Hepatocyte (in vitro differentiated cells): ENCODE measurements around the gene SPHK2. TPM values are rescaled to one million over a fixed set of nuclear protein-coding genes. Genes with fewer than 3 reads are reported as not detected.

Experiments used
- DNase-seq: peaks from one replicate; pipeline ENCODE4 v3.0.0-alpha.2; 2016; ENCODE audit warnings: low spot score
- H2AFZ ChIP-seq: fragments of 200-600 bp; sonication (generic); 2 replicates; pipeline ENCODE4 v1.6.0; 2016; ENCODE audit warnings: antibody characterized with exemption, mild to moderate bottlenecking
- H3K27ac ChIP-seq: fragments of 200-600 bp; sonication (generic); 2 replicates; pipeline ENCODE4 v1.5.1; 2016; ENCODE audit warnings: mild to moderate bottlenecking
- H3K27me3 ChIP-seq: fragments of 200-600 bp; sonication (generic); 2 replicates; pipeline ENCODE4 v1.6.1; 2016
- H3K36me3 ChIP-seq: fragments of 200-600 bp; sonication (generic); replicated peaks from 2 replicates; pipeline ENCODE4 v1.5.1; 2016; ENCODE audit warnings: low read depth; ENCODE audit not compliant: insufficient read depth
- H3K4me1 ChIP-seq: fragments of 200-600 bp; sonication (generic); 2 replicates; pipeline ENCODE4 v1.5.1; 2016; ENCODE audit warnings: mild to moderate bottlenecking, moderate library complexity; ENCODE audit not compliant: insufficient read depth
- H3K4me2 ChIP-seq: fragments of 200-600 bp; sonication (generic); 2 replicates; pipeline ENCODE4 v1.6.0; 2016
- H3K4me3 ChIP-seq: fragments of 200-600 bp; sonication (generic); 2 replicates; pipeline ENCODE4 v1.5.1; 2016; ENCODE audit warnings: mild to moderate bottlenecking
- H3K79me2 ChIP-seq: fragments of 200-600 bp; sonication (generic); 2 replicates; pipeline ENCODE4 v1.6.0; 2017; ENCODE audit warnings: mild to moderate bottlenecking
- H3K9me2 ChIP-seq: fragments of 200-600 bp; sonication (generic); replicated peaks from 2 replicates; pipeline ENCODE4 v1.6.0; 2017; ENCODE audit warnings: mild to moderate bottlenecking; ENCODE audit not compliant: insufficient read depth
- H3K9me3 ChIP-seq: fragments of 200-600 bp; sonication (generic); 2 replicates; pipeline ENCODE4 v1.5.1; 2016; ENCODE audit warnings: low read depth, mild to moderate bottlenecking
- H4K20me1 ChIP-seq: fragments of 200-600 bp; sonication (generic); 2 replicates; pipeline ENCODE4 v1.6.0; 2016; ENCODE audit warnings: mild to moderate bottlenecking; ENCODE audit not compliant: insufficient read depth, poor library complexity, severe bottlenecking
- CTCF ChIP-seq: fragments of 200-600 bp; sonication (generic); IDR thresholded peaks from 2 replicates; pipeline ENCODE4 v1.5.1; 2016; ENCODE audit warnings: antibody characterized with exemption, mild to moderate bottlenecking; ENCODE audit not compliant: poor library complexity
- EZH2 ChIP-seq: fragments of 200-600 bp; sonication (generic); IDR thresholded peaks from 2 replicates; pipeline ENCODE4 v1.6.1; 2016; ENCODE audit warnings: antibody characterized with exemption, mild to moderate bottlenecking, borderline replicate concordance
- EZH2phosphoT487 ChIP-seq: fragments of 200-600 bp; sonication (generic); IDR thresholded peaks from one replicate; pipeline ENCODE4 v1.6.1; 2018; ENCODE audit warnings: antibody characterized with exemption, mild to moderate bottlenecking, low read depth, moderate library complexity; ENCODE audit not compliant: unreplicated experiment, severe bottlenecking
- WGBS: methylation state at CpG from one replicate; pipeline ENCODE4 v1.1.6; 2016; ENCODE audit warnings: low lambda C conversion rate; ENCODE audit errors: missing lambda C conversion rate; 5-methylcytosine and 5-hydroxymethylcytosine counted together
- polyA plus RNA-seq: library from polyadenylated mRNA; unstranded; fragments of >200 nt; fragmentation: Nextera tagmentation; extraction: Ambion mirVana; gene quantifications from 2 replicates; pipeline ENCODE4 v1.2.1, GENCODE V29; 2016
- total RNA-seq: library from RNA; depleted of rRNA; stranded (reverse); fragments of >200 nt; gene quantifications from 2 replicates; pipeline ENCODE4 v1.2.3, GENCODE V29; 2014

Gene SPHK2
- 45.2 and 56.7 TPM in 2 replicates for total RNA-seq
- polyA plus RNA-seq = 39.4 and 48.2 TPM in 2 replicates

GRCh38 chr19:48618916-48619691 is at the start of gene SPHK2, which contains the start of gene RPL18:
Gene SPHK2 (plus strand): TSS chr19:48619506. CDS start chr19:48620515, 1,009 bp downstream.
Gene RPL18 (minus strand): TSS chr19:48619178. CDS start chr19:48619143, 35 bp downstream.
- H3K27me3 ChIP-seq = no peaks in the 10 kb centered on the region
- H3K9me3 ChIP-seq = no peaks in the 10 kb centered on the region
- H2AFZ ChIP-seq = peak within 1 kb of the TSS; percentile 13
- 1% methylated on average over 53 of the region's 69 CpGs for WGBS
- TF ChIP-seq EZH2phosphoT487 = no peak
- TF ChIP-seq CTCF = no peak
- no peak for TF ChIP-seq EZH2
- peaks cover 33% of the 10 kb centered on the region for H3K79me2 ChIP-seq
- H3K4me1 ChIP-seq = peaks cover 36% of the 10 kb centered on the region
- H3K9me2 ChIP-seq = no peaks in the 10 kb centered on the region
- peak within 1 kb of the TSS; percentile 86 for H3K27ac ChIP-seq
- H4K20me1 ChIP-seq = peaks cover 34% of the 10 kb centered on the region
- peak; percentile 99 for DNase-seq
- H3K4me3 ChIP-seq = peak within 1 kb of the TSS; percentile 61
- H3K4me2 ChIP-seq = peak within 1 kb of the TSS; percentile 99
- H3K36me3 ChIP-seq = no peaks in the 10 kb centered on the region

- Histone ChIP-seq H3K79me2 (no peaks in the 10 kb centered on the region), H3K36me3 (no peaks in the 10 kb centered on the region), H3K4me3 (no peak overlapping the region), H3K9me2 (no peaks in the 10 kb centered on the region), H3K4me2 (no peak overlapping the region), H2AFZ (no peak overlapping the region), H3K27ac (no peak overlapping the region), H3K27me3 (no peaks in the 10 kb centered on the region), H4K20me1 (no peaks in the 10 kb centered on the region), H3K9me3 (no peaks in the 10 kb centered on the region), H3K4me1 (peaks cover 11% of the 10 kb centered on the region)
- no peak for DNase-seq
- no peak for TF ChIP-seq EZH2
- no peak for TF ChIP-seq EZH2phosphoT487
- TF ChIP-seq CTCF = no peak
- 56% methylated on average over 11 of the region's 11 CpGs for WGBS
Observed at GRCh38 chr19:48569814-48570213, 49.5 kb upstream of the SPHK2 start.

GRCh38 chr19:48571378-48572162 is 47.7 kb upstream of the SPHK2 start:
- H3K9me3 ChIP-seq = no peaks in the 10 kb centered on the region
- H4K20me1 ChIP-seq = no peaks in the 10 kb centered on the region
- H3K9me2 ChIP-seq = no peaks in the 10 kb centered on the region
- DNase-seq = no peak
- H3K4me2 ChIP-seq = no peak overlapping the region
- H3K4me1 ChIP-seq = peaks cover 11% of the 10 kb centered on the region
- WGBS = 57% methylated on average over 5 of the region's 5 CpGs
- H3K27me3 ChIP-seq = no peaks in the 10 kb centered on the region
- no peak for TF ChIP-seq EZH2
- TF ChIP-seq EZH2phosphoT487 = no peak
- no peak for TF ChIP-seq CTCF
- no peak overlapping the region for H3K4me3 ChIP-seq
- no peak overlapping the region for H3K27ac ChIP-seq
- H3K36me3 ChIP-seq = no peaks in the 10 kb centered on the region
- no peaks in the 10 kb centered on the region for H3K79me2 ChIP-seq
- no peak overlapping the region for H2AFZ ChIP-seq
